DOHH2 (cell line): ENCODE measurements around the gene API5.

Experiments
- H3F3A ChIP-seq: fragments of 200-600 bp; sonication (generic), shearing (Covaris generic); 2 replicates; pipeline ENCODE4 v1.6.0; 2016; ENCODE audit warnings: antibody characterized with exemption, mild to moderate bottlenecking; ENCODE audit not compliant: control insufficient read depth, insufficient read depth
- H3K27ac ChIP-seq: fragments of 200-600 bp; sonication (generic); 2 replicates; pipeline ENCODE4 v1.5.1; 2014; ENCODE audit warnings: low read depth, mild to moderate bottlenecking, low read length, moderate library complexity
- H3K27me3 ChIP-seq: fragments of 200-600 bp; sonication (generic); 2 replicates; pipeline ENCODE4 v1.6.1; 2014; ENCODE audit warnings: mild to moderate bottlenecking, low read length, mixed read lengths; ENCODE audit not compliant: control insufficient read depth
- H3K36me3 ChIP-seq: fragments of 200-600 bp; sonication (generic); 2 replicates; pipeline ENCODE4 v1.6.1; 2014; ENCODE audit warnings: mild to moderate bottlenecking, low read length, moderate library complexity, mixed read lengths; ENCODE audit not compliant: control insufficient read depth
- H3K4me1 ChIP-seq: fragments of 200-600 bp; sonication (generic); 2 replicates; pipeline ENCODE4 v1.6.1; 2014; ENCODE audit warnings: mild to moderate bottlenecking, low read length, mixed read lengths; ENCODE audit not compliant: control insufficient read depth
- H3K4me2 ChIP-seq: fragments of 200-600 bp; sonication (generic); 2 replicates; pipeline ENCODE4 v1.6.0; 2014; ENCODE audit warnings: mild to moderate bottlenecking, low read length, moderate library complexity
- H3K4me3 ChIP-seq: fragments of 200-600 bp; sonication (generic); 2 replicates; pipeline ENCODE4 v1.5.1; 2014; ENCODE audit warnings: mild to moderate bottlenecking, low read length, mixed read lengths
- H3K79me2 ChIP-seq: fragments of 200-600 bp; sonication (generic); 2 replicates; pipeline ENCODE4 v1.6.1; 2014; ENCODE audit warnings: mild to moderate bottlenecking, low read length, mixed read lengths; ENCODE audit not compliant: control insufficient read depth
- H3K9me2 ChIP-seq: fragments of 200-600 bp; sonication (generic); replicated peaks from 2 replicates; pipeline ENCODE4 v1.6.1; 2014; ENCODE audit warnings: mild to moderate bottlenecking, low read length, mixed read lengths; ENCODE audit not compliant: control insufficient read depth
- H3K9me3 ChIP-seq: fragments of 200-600 bp; sonication (generic); 2 replicates; pipeline ENCODE4 v1.6.1; 2014; ENCODE audit warnings: antibody characterized with exemption, low read length, mixed read lengths; ENCODE audit not compliant: control insufficient read depth, insufficient read depth
- H4K20me1 ChIP-seq: fragments of 200-600 bp; sonication (generic); 2 replicates; pipeline ENCODE4 v1.6.0; 2014; ENCODE audit warnings: low read depth, mild to moderate bottlenecking, antibody characterized with exemption, low read length, moderate library complexity; ENCODE audit not compliant: control insufficient read depth, insufficient read depth
- EZH2phosphoT487 ChIP-seq: fragments of 200-600 bp; sonication (generic); IDR thresholded peaks from 2 replicates; pipeline ENCODE4 v1.6.1; 2017; ENCODE audit warnings: borderline replicate concordance, mild to moderate bottlenecking, antibody characterized with exemption, low read length, moderate library complexity, mixed read lengths
- TF ChIP-seq, protein P1 (sequence below): fragments of 200-600 bp; sonication (generic); IDR thresholded peaks from one replicate; pipeline ENCODE4 v1.5.1; 2014; ENCODE audit warnings: antibody characterized with exemption, mild to moderate bottlenecking, low read depth, low read length; ENCODE audit not compliant: poor library complexity, severe bottlenecking

The API5 gene

DNA sequence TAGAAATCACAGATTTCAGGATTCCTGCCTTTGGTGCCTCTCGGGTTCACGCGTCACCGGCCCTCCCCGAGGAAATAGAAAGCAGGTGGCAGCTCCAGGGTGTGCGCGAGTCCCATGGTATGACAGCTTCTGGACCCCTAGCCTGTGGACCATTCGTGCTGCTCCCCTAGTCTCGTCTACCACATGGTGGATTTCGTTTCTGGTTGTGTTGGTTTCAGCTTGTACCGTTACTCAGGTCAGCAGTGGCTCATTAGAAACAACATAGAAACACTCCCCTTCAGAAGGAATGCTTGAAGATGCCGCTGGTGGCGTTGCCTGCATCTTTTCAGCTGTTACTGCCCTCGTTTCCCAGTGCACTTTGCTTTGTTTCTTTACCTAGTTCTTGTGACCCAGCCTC is 47.6 kb downstream of the API5 start:
- no peak for TF ChIP-seq EZH2phosphoT487
- TF ChIP-seq, protein P1, sequence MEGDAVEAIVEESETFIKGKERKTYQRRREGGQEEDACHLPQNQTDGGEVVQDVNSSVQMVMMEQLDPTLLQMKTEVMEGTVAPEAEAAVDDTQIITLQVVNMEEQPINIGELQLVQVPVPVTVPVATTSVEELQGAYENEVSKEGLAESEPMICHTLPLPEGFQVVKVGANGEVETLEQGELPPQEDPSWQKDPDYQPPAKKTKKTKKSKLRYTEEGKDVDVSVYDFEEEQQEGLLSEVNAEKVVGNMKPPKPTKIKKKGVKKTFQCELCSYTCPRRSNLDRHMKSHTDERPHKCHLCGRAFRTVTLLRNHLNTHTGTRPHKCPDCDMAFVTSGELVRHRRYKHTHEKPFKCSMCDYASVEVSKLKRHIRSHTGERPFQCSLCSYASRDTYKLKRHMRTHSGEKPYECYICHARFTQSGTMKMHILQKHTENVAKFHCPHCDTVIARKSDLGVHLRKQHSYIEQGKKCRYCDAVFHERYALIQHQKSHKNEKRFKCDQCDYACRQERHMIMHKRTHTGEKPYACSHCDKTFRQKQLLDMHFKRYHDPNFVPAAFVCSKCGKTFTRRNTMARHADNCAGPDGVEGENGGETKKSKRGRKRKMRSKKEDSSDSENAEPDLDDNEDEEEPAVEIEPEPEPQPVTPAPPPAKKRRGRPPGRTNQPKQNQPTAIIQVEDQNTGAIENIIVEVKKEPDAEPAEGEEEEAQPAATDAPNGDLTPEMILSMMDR: no peak
- peaks cover 65% of the 10 kb centered on the region for H3K79me2 ChIP-seq
- H3K27ac ChIP-seq: peak overlapping the region; percentile 62
- peaks cover 26% of the 10 kb centered on the region for H3K4me1 ChIP-seq
- H3K4me3 ChIP-seq: peak overlapping the region; percentile 83
- peak overlapping the region; percentile 86 for H3K4me2 ChIP-seq
- H3K36me3 ChIP-seq: peaks cover 25% of the 10 kb centered on the region
- H3K27me3 ChIP-seq: no peaks in the 10 kb centered on the region
- no peaks in the 10 kb centered on the region for H3K9me2 ChIP-seq
- H3F3A ChIP-seq: peaks cover 3% of the 10 kb centered on the region; the same call in 1 of the 2 replicates
- no peaks in the 10 kb centered on the region; the same call in none of the 2 replicates for H4K20me1 ChIP-seq
- no peaks in the 10 kb centered on the region for H3K9me3 ChIP-seq

DNA sequence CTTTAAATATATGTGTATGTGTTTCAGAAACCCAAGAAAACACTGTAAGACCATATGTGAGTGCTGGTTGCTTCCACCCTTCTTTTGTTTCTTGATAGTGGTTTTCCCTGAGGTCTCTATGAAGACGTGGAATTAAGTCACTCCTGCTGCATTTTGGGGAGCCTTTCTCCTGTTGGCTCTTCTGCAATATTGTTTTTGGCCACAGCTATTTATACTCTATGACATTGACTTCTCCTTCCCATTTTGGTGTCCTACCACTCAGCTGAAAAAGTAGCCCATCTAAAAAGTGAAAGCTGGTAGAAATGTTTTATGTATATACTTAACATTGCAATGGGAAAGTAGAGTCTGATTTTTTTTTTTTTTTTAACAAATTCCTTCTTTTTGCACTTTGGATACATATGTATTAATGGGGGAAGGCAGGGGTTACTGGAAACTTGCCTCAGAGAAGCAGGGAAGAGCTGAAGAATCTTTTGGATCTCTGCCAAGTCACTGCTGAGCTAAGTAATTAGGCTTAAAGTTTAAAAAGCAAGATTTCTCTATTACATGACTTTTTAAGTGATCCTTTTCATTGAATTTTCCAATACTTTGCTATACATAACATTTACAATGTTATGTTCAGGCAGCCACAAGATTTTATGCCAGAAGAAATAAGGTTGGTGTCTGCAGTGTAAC is 48.7 kb downstream of the API5 start:
- Histone ChIP-seq H3K9me3 (no peaks in the 10 kb centered on the region), H3K4me1 (peaks cover 28% of the 10 kb centered on the region), H3K36me3 (peaks cover 29% of the 10 kb centered on the region), H3F3A (no peaks in the 10 kb centered on the region), H3K4me2 (peak overlapping the region; percentile 86), H3K4me3 (peak overlapping the region; percentile 83), H3K79me2 (peaks cover 75% of the 10 kb centered on the region), H4K20me1 (no peaks in the 10 kb centered on the region; the same call in none of the 2 replicates), H3K9me2 (no peaks in the 10 kb centered on the region), H3K27me3 (no peaks in the 10 kb centered on the region), H3K27ac (no peak overlapping the region)
- TF ChIP-seq, protein P1: no peak
- TF ChIP-seq EZH2phosphoT487: no peak

DNA sequence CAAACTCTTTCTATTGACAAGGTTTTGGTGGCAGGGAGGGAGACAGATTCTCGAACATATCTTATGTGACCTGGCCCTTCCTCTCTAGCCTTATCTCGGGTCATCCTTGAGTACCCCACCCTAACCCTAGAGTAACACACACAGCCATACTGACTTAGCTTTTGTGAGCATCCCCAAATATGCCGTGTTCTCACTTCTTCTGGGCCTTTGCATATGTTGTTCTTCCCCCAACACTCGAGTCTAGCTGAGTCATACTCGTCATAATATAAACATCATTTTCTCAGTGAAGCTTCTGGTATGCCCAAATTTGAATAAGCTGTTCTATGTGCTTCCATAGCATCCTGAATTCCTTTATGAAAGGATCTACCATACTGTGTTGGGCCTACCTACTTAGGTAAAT is 54.9 kb downstream of the API5 start:
- Histone ChIP-seq H3K9me3 (no peaks in the 10 kb centered on the region), H3K27me3 (no peaks in the 10 kb centered on the region), H3K27ac (no peak overlapping the region), H3K36me3 (peaks cover 50% of the 10 kb centered on the region), H4K20me1 (peaks cover 16% of the 10 kb centered on the region), H3K4me1 (peaks cover 36% of the 10 kb centered on the region), H3K9me2 (no peaks in the 10 kb centered on the region), H3K4me2 (peak overlapping the region; percentile 27), H3K79me2 (peaks cover 99% of the 10 kb centered on the region), H3F3A (no peaks in the 10 kb centered on the region), H3K4me3 (peak overlapping the region; percentile 4; the same call in 1 of the 2 replicates)
- no peak for TF ChIP-seq EZH2phosphoT487
- TF ChIP-seq, protein P1: no peak
